HG02870 (cell line): ENCODE results near the gene ENSA.
"Not testable (repeated sequence)": the region's sequence is repeated elsewhere in the genome, so short reads cannot be mapped to it uniquely, and the experiment has no call there.

ENCODE experiments used
- ATAC-seq: cut with Tn5 transposase; IDR thresholded peaks from one replicate; pipeline ENCODE4 v1.9.1; 2021; ENCODE audit warnings: mild to moderate bottlenecking, moderate library complexity; ENCODE audit not compliant: unreplicated experiment

Gene ENSA

GRCh38 chr1:150581962-150582361 is 47.5 kb downstream of the ENSA start:
- ATAC-seq: not testable (repeated sequence)

GRCh38 chr1:150581437-150581836 is 48.0 kb downstream of the ENSA start:
- ATAC-seq: not testable (repeated sequence)

GRCh38 chr1:150580966-150581365 is 48.4 kb downstream of the ENSA start:
- not testable (repeated sequence) for ATAC-seq

GRCh38 chr1:150579945-150580642 is 49.3 kb downstream of the ENSA start:
- ATAC-seq: no peak

GRCh38 chr1:150579110-150579944 is 50.1 kb downstream of the ENSA start, which contains the start of gene MCL1:
TSS of gene MCL1 (minus strand) at chr1:150579610. CDS start at chr1:150579530, 80 bp downstream.
- ATAC-seq: peak; percentile 88

- ATAC-seq: no peak
Observed at GRCh38 chr1:150578272-150579109, 50.9 kb downstream of the ENSA start.

- no peak for ATAC-seq
Observed at GRCh38 chr1:150577557-150578271, 51.7 kb downstream of the ENSA start.

GRCh38 chr1:150576794-150577556 is 52.4 kb downstream of the ENSA start:
- no peak for ATAC-seq

GRCh38 chr1:150576367-150576711 is 53.1 kb downstream of the ENSA start:
- no peak for ATAC-seq

- ATAC-seq: no peak
Observed at GRCh38 chr1:150575518-150576366, 53.7 kb downstream of the ENSA start.

- ATAC-seq: no peak
Observed at GRCh38 chr1:150575072-150575489, 54.3 kb downstream of the ENSA start.

- no peak for ATAC-seq
Observed at GRCh38 chr1:150574260-150575071, 54.9 kb downstream of the ENSA start.

GRCh38 chr1:150573648-150574071 is 55.8 kb downstream of the ENSA start:
- ATAC-seq: not testable (repeated sequence)

- ATAC-seq: no peak
Observed at GRCh38 chr1:150572918-150573647, 56.3 kb downstream of the ENSA start.
